ENCODE results near the gene NRIP1.
"Not testable (repeated sequence)": the region's sequence is repeated elsewhere in the genome, so short reads cannot be mapped to it uniquely, and the experiment has no call there.

NRIP1 gene

DNA sequence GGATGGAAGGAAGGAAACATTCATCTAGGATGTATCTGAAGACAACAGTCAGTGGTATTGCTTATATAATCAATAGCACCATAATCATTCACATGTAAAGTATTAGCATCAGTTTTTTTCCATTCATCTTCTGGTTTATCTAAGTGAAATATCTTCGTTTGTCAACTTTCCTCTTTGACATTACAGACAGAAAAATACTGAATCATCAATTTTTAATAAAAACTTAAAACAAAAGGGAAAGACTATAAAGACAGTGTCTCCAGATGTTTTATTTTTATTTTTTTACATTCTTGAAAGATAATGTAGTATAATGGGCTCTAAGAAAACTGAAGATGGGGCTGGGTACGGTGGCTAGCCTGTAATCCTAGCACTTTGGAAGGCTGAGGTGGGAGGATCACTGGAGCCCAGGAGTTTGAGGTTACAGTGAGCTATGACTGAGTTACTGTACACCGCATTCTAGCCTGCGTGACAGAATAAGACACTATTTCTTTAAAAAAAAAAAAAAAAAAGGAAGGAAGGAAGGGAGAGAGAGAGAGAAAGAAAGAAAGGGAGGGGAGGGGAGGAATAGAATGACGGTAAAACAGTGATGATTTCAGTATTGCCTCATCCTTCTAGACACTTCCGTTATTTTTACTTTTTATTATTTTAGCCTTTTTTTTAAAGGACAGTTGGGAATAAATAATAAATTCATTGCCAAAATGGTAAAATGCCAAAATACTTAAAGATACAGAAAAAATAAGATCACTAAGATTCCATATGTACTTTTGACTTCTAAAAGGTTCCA is 89.5 kb downstream of the NRIP1 start:
- DNase-seq (ENCODE audit: low spot score): no peak

GRCh38 chr21:14972678-14973077 is 92.1 kb downstream of the NRIP1 start:
- no peak for DNase-seq (ENCODE audit: low spot score)

DNA sequence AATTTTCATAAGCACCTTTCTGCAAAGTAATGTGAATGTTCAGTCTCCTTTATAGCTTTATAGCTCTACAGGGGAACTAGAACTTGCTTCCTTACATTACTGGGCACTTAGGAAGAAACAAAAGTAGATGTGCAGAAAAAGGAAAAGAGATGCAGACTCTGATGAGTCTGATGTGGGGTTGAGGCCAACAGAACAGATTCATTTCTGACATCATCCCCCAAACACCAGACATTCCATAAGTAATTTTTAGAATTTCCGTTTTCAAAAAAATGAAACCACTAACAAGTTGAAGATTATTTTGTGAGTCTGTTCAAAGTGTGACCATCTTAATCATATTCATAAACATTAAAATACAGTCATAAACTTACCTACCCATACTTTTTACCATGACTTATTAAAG is 96.0 kb downstream of the NRIP1 start:
- DNase-seq (ENCODE audit: low spot score): peak; percentile 57

GRCh38 chr21:14968029-14968428 is 96.8 kb downstream of the NRIP1 start:
- no peak for DNase-seq (ENCODE audit: low spot score)

- DNase-seq (ENCODE audit: low spot score): no peak
These were observed 100.2 kb downstream of the NRIP1 start for GRCh38 chr21:14964621-14965020.

- DNase-seq (ENCODE audit: low spot score): no peak
These were observed 102.6 kb downstream of the NRIP1 start for GRCh38 chr21:14962217-14962616.

DNA sequence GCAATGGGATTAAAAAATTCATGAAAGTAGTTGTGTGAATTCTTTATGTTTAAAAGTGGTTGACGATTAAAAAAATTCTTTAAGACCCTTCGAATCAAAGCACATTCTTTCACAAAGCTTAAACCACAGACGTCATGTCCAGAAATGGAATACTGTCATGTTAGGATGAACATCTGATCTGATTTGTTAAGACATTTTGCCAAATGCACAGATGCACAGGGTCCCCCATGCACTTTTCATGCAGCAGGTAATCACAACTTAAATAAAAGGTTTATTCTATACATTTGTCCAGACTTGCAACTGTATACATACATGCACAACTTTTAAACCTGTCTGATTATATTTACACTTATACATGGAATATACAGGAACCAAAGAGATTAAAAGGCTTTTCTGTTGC is 103.3 kb downstream of the NRIP1 start:
- DNase-seq (ENCODE audit: low spot score): no peak

GRCh38 chr21:14959343-14959742 is 105.5 kb downstream of the NRIP1 start:
- DNase-seq (ENCODE audit: low spot score): no peak

DNA sequence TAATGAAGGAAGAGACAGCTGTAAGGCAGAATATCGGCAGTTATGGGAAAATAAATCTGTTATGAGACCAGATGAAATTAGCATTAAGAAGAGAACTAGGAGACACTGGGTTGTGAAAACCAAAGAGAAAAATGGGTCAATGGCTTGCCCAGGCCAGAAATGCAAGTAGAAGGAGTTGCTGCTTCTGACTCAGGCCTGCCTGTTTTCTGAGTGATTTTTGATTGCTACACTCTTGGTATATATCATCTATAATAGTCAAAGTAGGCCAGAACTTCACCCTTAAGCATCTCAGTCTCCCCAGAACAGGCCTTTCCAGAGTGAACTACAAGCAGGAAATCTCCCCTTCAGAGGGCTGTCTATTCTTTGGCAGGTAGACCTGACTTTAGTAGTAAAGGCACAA is 107.0 kb downstream of the NRIP1 start:
- DNase-seq (ENCODE audit: low spot score): no peak

- peak; percentile 40 for DNase-seq (ENCODE audit: low spot score)
These were observed 108.0 kb downstream of the NRIP1 start for GRCh38 chr21:14956807-14957206.

DNA sequence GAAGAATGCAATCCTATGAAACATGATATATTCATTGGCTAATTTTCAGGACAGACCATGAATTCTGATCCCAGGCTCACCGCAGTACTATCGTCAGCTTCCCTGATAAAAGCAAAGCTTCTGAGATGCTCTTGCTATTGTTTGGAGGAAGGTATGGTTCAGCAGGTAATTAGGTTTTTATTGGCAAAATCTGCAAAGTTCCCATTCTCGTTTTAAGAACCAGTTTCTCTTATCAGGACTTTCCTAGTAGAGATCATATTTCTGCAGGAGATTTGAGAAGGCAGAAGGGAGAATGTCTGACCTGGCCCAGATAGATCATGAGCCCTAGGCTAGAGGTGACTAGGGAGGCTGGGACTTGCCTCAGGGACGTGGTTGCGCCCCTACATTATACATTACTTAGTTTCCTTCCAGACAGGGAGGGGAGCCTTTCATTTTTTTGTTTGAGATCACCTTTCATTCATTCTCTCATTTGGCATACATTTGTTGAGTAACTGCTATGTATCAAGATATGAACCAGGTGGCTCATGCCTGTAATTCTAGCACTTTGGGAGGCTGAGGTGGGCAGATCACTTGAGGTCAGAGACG is 108.8 kb downstream of the NRIP1 start:
- no peak for DNase-seq (ENCODE audit: low spot score)

DNA sequence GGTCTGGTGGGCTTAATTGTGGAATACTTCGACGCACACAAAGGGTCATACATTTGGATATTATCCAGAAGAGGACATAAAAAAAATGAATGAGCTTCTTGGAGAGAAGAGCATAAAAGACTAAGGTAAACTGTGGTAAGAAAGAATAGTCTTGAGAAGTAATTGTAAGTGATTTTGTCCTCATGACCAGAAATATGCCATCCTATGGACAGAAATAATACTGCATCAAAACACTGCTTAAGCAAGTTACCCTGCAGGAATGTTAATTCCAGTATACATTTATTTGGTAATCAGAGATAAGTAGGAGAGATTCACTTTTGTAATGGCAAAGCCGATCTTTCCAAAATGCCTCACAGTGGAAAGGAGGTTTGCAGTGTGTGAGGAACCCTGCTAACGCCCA is 111.9 kb downstream of the NRIP1 start:
- no peak for DNase-seq (ENCODE audit: low spot score)

GRCh38 chr21:14949603-14950002 is 115.2 kb downstream of the NRIP1 start:
- DNase-seq (ENCODE audit: low spot score): no peak

DNA sequence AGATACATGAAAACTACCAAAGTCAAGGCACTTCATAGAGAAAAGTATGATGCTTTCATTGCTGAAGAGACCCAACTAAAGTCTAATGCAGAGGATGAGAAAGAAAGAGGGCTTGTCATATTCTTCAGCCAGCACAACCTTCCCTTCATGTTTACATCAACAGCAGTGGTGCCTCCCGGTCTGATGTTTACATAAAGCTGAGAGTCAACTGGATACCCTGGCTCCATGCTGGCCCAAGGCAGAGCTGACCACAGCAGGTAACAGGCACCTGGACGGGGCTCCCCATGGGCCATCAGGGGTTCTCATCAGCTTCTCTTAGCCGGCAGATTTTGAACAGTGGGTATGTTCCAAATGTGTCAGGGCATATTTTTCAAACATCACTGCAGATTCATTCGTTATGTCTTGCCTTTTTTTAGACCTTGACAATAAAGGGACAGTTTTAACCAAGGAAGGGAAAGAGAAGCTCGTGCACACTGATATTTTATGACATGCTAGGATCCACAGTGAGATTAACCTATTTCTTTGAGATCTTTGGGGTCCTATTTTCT is 117.1 kb downstream of the NRIP1 start:
- DNase-seq (ENCODE audit: low spot score): no peak

- no peak for DNase-seq (ENCODE audit: low spot score)
These were observed 119.6 kb downstream of the NRIP1 start for GRCh38 chr21:14945176-14945575.

- DNase-seq (ENCODE audit: low spot score): no peak
These were observed 121.2 kb downstream of the NRIP1 start for GRCh38 chr21:14943616-14944015.

- no peak for DNase-seq (ENCODE audit: low spot score)
These were observed 121.9 kb downstream of the NRIP1 start for GRCh38 chr21:14942801-14943490.

GRCh38 chr21:14927324-14927723 is 137.5 kb downstream of the NRIP1 start:
- DNase-seq (ENCODE audit: low spot score): not testable (repeated sequence)

DNA sequence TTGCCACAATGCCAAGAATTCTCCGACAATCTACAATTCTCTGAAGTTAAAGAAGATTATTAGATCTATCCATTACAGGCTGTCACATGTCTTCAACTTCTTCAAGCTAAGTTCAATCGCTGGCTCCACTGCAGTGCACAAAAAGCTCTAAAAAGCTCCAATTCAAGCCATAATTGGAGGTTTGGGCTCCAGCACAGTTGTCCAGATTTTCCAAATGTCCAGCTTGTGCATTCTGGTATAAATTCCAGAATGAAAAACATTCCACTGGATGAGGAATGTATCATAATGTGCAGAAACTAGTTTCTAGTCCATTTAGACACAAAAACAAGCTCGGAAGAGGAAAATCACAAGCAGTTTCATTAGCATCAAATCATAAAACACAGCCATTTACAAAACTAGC is 138.6 kb downstream of the NRIP1 start:
- DNase-seq (ENCODE audit: low spot score): no peak

- peak; percentile 37 for DNase-seq (ENCODE audit: low spot score)
These were observed 141.3 kb downstream of the NRIP1 start for GRCh38 chr21:14923468-14923867.

GRCh38 chr21:14922980-14923379 is 141.8 kb downstream of the NRIP1 start:
- DNase-seq (ENCODE audit: low spot score): no peak

DNA sequence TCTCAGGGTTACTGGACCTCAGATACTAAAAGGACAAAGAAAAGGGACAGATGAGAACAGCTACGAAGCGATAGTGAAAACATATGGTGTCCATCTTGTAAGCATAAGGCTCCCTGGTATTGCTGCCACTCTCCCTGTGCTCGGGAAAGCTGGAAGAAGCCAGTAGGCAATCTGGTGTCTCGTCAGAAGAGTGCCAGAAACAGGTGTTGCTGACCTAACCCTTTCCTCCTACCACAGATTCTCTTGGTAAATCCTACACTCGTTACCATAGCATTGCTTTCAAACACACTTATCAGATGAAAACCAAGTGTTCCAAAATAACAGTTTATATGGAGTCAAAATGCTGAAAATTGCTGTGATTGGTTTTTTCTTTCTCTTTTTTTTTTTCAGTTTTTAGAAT is 146.3 kb downstream of the NRIP1 start:
- DNase-seq (ENCODE audit: low spot score): no peak

GRCh38 chr21:14917762-14918161 is 147.0 kb downstream of the NRIP1 start:
- no peak for DNase-seq (ENCODE audit: low spot score)
